Liver (tissue), 9 donors: Measurements from ENCODE around the gene ADK. TPM values are rescaled to one million over a fixed set of nuclear protein-coding genes. Genes with fewer than 3 reads are reported as not detected.

ENCODE experiments used
- DNase-seq: peaks from one replicate; pipeline ENCODE4 v3.0.0-alpha.2; 2017; ENCODE audit warnings: low spot score
- H3K27ac ChIP-seq, 2 donors: one replicate each; pipeline ENCODE4 v1.7.0; 2013; ENCODE audit warnings: inconsistent platforms in 2 of 2, low read length in 2 of 2, control low read depth in 1 of 2, low read depth in 1 of 2, mild to moderate bottlenecking in 1 of 2
- H3K27me3 ChIP-seq, 4 donors: one replicate each; pipeline versions ENCODE4 v1.6.1 to v1.7.0; 2013; ENCODE audit warnings: low read length in 3 of 4, inconsistent platforms in 1 of 4, mild to moderate bottlenecking in 1 of 4, moderate library complexity in 1 of 4; ENCODE audit not compliant: control insufficient read depth in 4 of 4, insufficient read depth in 4 of 4
- H3K36me3 ChIP-seq, 4 donors: one replicate each; pipeline versions ENCODE4 v1.6.1 to v1.7.0; 2013; ENCODE audit warnings: low read length in 3 of 4, mild to moderate bottlenecking in 3 of 4, low read depth in 1 of 4, moderate library complexity in 1 of 4; ENCODE audit not compliant: control insufficient read depth in 4 of 4, insufficient read depth in 3 of 4
- H3K4me1 ChIP-seq, 4 donors: one replicate each; pipeline versions ENCODE4 v1.6.1 to v1.7.0; 2013; ENCODE audit warnings: low read length in 3 of 4, mild to moderate bottlenecking in 3 of 4, moderate library complexity in 1 of 4; ENCODE audit not compliant: control insufficient read depth in 4 of 4, insufficient read depth in 4 of 4
- H3K4me3 ChIP-seq, 3 donors: one replicate each; pipeline versions ENCODE4 v1.6.1 to v1.7.0; 2013; ENCODE audit warnings: low read length in 3 of 3, control low read depth in 1 of 3, low read depth in 1 of 3, mild to moderate bottlenecking in 1 of 3
- H3K9ac ChIP-seq, 2 donors: one replicate each; pipeline ENCODE4 v1.7.0; 2013; ENCODE audit warnings: low read length in 2 of 2, mild to moderate bottlenecking in 2 of 2, moderate library complexity in 2 of 2, control low read depth in 1 of 2, low read depth in 1 of 2
- H3K9me3 ChIP-seq, 4 donors: one replicate each; pipeline versions ENCODE4 v1.6.1 to v1.7.0; 2013; ENCODE audit warnings: low read length in 3 of 4; ENCODE audit not compliant: control insufficient read depth in 4 of 4
- ATF3 ChIP-seq: IDR thresholded peaks from 2 replicates; pipeline ENCODE4 v1.6.1; 2016; ENCODE audit warnings: antibody characterized with exemption
- EGR1 ChIP-seq, 2 donors: IDR thresholded peaks; 2 replicates each; pipeline ENCODE4 v1.6.1; 2016 to 2018; ENCODE audit warnings: antibody characterized with exemption in 2 of 2, low read depth in 2 of 2
- FOXA1 ChIP-seq: IDR thresholded peaks from 2 replicates; pipeline ENCODE4 v1.6.1; 2016; ENCODE audit warnings: antibody characterized with exemption
- FOXA2 ChIP-seq: IDR thresholded peaks from 2 replicates; pipeline ENCODE4 v1.6.1; 2016; ENCODE audit warnings: antibody characterized with exemption
- GABPA ChIP-seq, 2 donors: IDR thresholded peaks in 1 of 2; conservative IDR thresholded peaks in 1 of 2; 2 replicates each; pipeline ENCODE4 v1.6.1; 2016; ENCODE audit warnings: antibody characterized with exemption in 2 of 2, mild to moderate bottlenecking in 1 of 2, moderate library complexity in 1 of 2
- HNF4A ChIP-seq, 2 donors: conservative IDR thresholded peaks; 2 replicates each; pipeline ENCODE4 v1.6.1; 2016; ENCODE audit warnings: antibody characterized with exemption in 2 of 2, mild to moderate bottlenecking in 2 of 2
- HNF4G ChIP-seq: IDR thresholded peaks from 2 replicates; pipeline ENCODE4 v1.6.1; 2016; ENCODE audit warnings: antibody characterized with exemption
- JUND ChIP-seq, 2 donors: IDR thresholded peaks; 2 replicates each; pipeline ENCODE4 v1.6.1; 2016; ENCODE audit warnings: antibody characterized with exemption in 2 of 2
- MAX ChIP-seq: IDR thresholded peaks from 2 replicates; pipeline ENCODE4 v1.6.1; 2016; ENCODE audit warnings: antibody characterized with exemption
- NR2F2 ChIP-seq: IDR thresholded peaks from 2 replicates; pipeline ENCODE4 v1.6.1; 2016; ENCODE audit warnings: antibody characterized with exemption
- RXRA ChIP-seq, 2 donors: IDR thresholded peaks; 2 replicates each; pipeline ENCODE4 v1.6.1; 2017 to 2018; ENCODE audit warnings: antibody characterized with exemption in 2 of 2, mild to moderate bottlenecking in 1 of 2
- SP1 ChIP-seq: IDR thresholded peaks from 2 replicates; pipeline ENCODE4 v1.6.1; 2018; ENCODE audit warnings: antibody characterized with exemption, mild to moderate bottlenecking
- YY1 ChIP-seq: IDR thresholded peaks from 2 replicates; pipeline ENCODE4 v1.6.1; 2016; ENCODE audit warnings: antibody characterized with exemption, mild to moderate bottlenecking
- ZBTB33 ChIP-seq: IDR thresholded peaks from 2 replicates; pipeline ENCODE4 v1.6.1; 2016; ENCODE audit warnings: antibody characterized with exemption
- WGBS: extraction: QIAGEN DNeasy Blood & Tissue Kit; methylation state at CpG from one replicate; pipeline ENCODE4 v1.1.7; 2013; 5-methylcytosine and 5-hydroxymethylcytosine counted together
- polyA plus RNA-seq, 2 donors: library from polyadenylated mRNA; stranded (reverse) in 1 of 2; unstranded in 1 of 2; fragments of 200-250 nt in 1 of 2; fragments of >200 nt in 1 of 2; fragmentation: Nextera tagmentation in 1 of 2; extraction: Ambion mirVana in 1 of 2; gene quantifications; one replicate each; pipeline versions ENCODE4 v1.2.1 to v1.2.3, GENCODE V29; 2013 to 2015
- total RNA-seq, 2 donors: library from RNA; depleted of rRNA; stranded (reverse); fragments of >200 nt; gene quantifications; one replicate each; pipeline ENCODE4 v1.2.3, GENCODE V29; 2014
- TF ChIP-seq, protein P1 (sequence below): IDR thresholded peaks from 2 replicates; pipeline ENCODE4 v1.6.1; 2016; ENCODE audit warnings: antibody characterized with exemption, mild to moderate bottlenecking
- donor health status: healthy.
- donor health status: healthy.
- donor health status: healthy.
- donor health status: healthy.
- donor health status: healthy.

ADK gene
- total and polyA plus RNA-seq, 4 donors: 18.0 to 110 (median 65.5) TPM

DNA sequence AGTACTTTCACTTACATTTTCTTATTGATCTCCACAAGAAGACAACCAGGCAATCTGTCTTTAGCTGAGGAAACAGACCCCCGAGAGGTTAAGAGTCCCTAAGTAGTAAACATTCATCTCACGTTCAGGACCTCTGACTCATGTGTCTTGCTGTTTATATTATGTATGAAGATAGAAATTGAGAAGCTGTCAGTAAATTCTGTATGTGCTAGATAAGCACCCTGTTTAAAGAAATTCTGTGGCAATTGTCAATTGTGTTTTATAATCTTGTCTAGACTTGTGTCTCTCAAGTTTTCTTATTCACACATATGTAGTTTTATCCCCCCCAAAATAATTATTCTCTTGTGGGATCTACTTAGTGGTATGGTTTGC is 14.5 kb downstream of the ADK start:
- TF ChIP-seq GABPA (IDR thresholded peaks at IDR 0.05 in 1 of 2, conservative IDR thresholded peaks at IDR 0.05 in 1 of 2) (no peak), ATF3 (no peak), SP1 (no peak), HNF4G (no peak), NR2F2 (no peak), RXRA (IDR thresholded peaks at IDR 0.05) (no peak), JUND (IDR thresholded peaks at IDR 0.05) (no peak), FOXA1 (no peak)
- TF ChIP-seq, protein P1, sequence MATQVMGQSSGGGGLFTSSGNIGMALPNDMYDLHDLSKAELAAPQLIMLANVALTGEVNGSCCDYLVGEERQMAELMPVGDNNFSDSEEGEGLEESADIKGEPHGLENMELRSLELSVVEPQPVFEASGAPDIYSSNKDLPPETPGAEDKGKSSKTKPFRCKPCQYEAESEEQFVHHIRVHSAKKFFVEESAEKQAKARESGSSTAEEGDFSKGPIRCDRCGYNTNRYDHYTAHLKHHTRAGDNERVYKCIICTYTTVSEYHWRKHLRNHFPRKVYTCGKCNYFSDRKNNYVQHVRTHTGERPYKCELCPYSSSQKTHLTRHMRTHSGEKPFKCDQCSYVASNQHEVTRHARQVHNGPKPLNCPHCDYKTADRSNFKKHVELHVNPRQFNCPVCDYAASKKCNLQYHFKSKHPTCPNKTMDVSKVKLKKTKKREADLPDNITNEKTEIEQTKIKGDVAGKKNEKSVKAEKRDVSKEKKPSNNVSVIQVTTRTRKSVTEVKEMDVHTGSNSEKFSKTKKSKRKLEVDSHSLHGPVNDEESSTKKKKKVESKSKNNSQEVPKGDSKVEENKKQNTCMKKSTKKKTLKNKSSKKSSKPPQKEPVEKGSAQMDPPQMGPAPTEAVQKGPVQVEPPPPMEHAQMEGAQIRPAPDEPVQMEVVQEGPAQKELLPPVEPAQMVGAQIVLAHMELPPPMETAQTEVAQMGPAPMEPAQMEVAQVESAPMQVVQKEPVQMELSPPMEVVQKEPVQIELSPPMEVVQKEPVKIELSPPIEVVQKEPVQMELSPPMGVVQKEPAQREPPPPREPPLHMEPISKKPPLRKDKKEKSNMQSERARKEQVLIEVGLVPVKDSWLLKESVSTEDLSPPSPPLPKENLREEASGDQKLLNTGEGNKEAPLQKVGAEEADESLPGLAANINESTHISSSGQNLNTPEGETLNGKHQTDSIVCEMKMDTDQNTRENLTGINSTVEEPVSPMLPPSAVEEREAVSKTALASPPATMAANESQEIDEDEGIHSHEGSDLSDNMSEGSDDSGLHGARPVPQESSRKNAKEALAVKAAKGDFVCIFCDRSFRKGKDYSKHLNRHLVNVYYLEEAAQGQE: no peak
- DNase-seq: no peak
- no peaks in the 10 kb centered on the region for H3K27me3 ChIP-seq
- no peaks in the 10 kb centered on the region for H3K9me3 ChIP-seq
- no peaks in the 10 kb centered on the region for H3K4me1 ChIP-seq
- 83% methylated on average over 2 of the region's 2 CpGs for WGBS
- no peak overlapping the region for H3K9ac ChIP-seq
- H3K4me3 ChIP-seq: no peak overlapping the region
- no peak overlapping the region for H3K27ac ChIP-seq
- no peaks in the 10 kb centered on the region for H3K36me3 ChIP-seq

- H3K36me3 ChIP-seq: no peaks in the 10 kb centered on the region
- no peaks in the 10 kb centered on the region for H3K4me1 ChIP-seq
- H3K27ac ChIP-seq: no peak overlapping the region
- no peak overlapping the region for H3K4me3 ChIP-seq
- 81% methylated on average over 1 of the region's 1 CpG for WGBS
- no peak for DNase-seq
- H3K27me3 ChIP-seq: no peaks in the 10 kb centered on the region
- H3K9ac ChIP-seq: no peak overlapping the region
- H3K9me3 ChIP-seq: no peaks in the 10 kb centered on the region
- TF ChIP-seq ZBTB33: no peak
- TF ChIP-seq RXRA (IDR thresholded peaks at IDR 0.05): no peak
- no peak for TF ChIP-seq FOXA2
- TF ChIP-seq HNF4A (conservative IDR thresholded peaks at IDR 0.05): no peak
- no peak for TF ChIP-seq EGR1 (IDR thresholded peaks at IDR 0.05; ENCODE audit: low read depth in 2 of 2)
- no peak for TF ChIP-seq GABPA (IDR thresholded peaks at IDR 0.05 in 1 of 2, conservative IDR thresholded peaks at IDR 0.05 in 1 of 2)
- TF ChIP-seq YY1: no peak
- no peak for TF ChIP-seq FOXA1
- no peak for TF ChIP-seq JUND (IDR thresholded peaks at IDR 0.05)
These were observed 16.4 kb downstream of the ADK start for GRCh38 chr10:74167443-74167842.

- TF ChIP-seq HNF4G (no peak), MAX (no peak), GABPA (IDR thresholded peaks at IDR 0.05 in 1 of 2, conservative IDR thresholded peaks at IDR 0.05 in 1 of 2) (no peak), JUND (IDR thresholded peaks at IDR 0.05) (no peak), RXRA (IDR thresholded peaks at IDR 0.05) (no peak), HNF4A (conservative IDR thresholded peaks at IDR 0.05) (no peak), FOXA2 (no peak), ZBTB33 (no peak), EGR1 (IDR thresholded peaks at IDR 0.05; ENCODE audit: low read depth in 2 of 2) (no peak), YY1 (no peak), SP1 (no peak)
- TF ChIP-seq, protein P1: no peak
- Histone ChIP-seq H3K9ac (no peak overlapping the region), H3K9me3 (no peaks in the 10 kb centered on the region), H3K36me3 (no peaks in the 10 kb centered on the region), H3K4me1 (peaks cover 2 to 19% (median 13%) of the 10 kb centered on the region in 4 donors), H3K27ac (no peak overlapping the region), H3K4me3 (no peak overlapping the region), H3K27me3 (no peaks in the 10 kb centered on the region)
- no peak for DNase-seq
- WGBS: 82% methylated on average over 2 of the region's 2 CpGs
These were observed 20.6 kb downstream of the ADK start for GRCh38 chr10:74171625-74172024.
